SK-N-SH (cell line): Measurements from ENCODE around the gene OTOS.

Experiments
- CTCF ChIP-seq: fragments of 200-600 bp; sonication (generic); IDR thresholded peaks from 2 replicates; pipeline ENCODE4 v1.6.1; 2017; ENCODE audit warnings: antibody characterized with exemption, mild to moderate bottlenecking, moderate library complexity
- MEF2A ChIP-seq: IDR thresholded peaks from 2 replicates; pipeline ENCODE4 v1.4.0; 2012; ENCODE audit warnings: low read depth, borderline replicate concordance
- POLR2AphosphoS5 ChIP-seq: IDR thresholded peaks from 2 replicates; pipeline ENCODE4 v1.6.1; 2012; ENCODE audit warnings: low read depth, low read length

- TF ChIP-seq CTCF: no peak
- TF ChIP-seq POLR2AphosphoS5: no peak
- no peak for TF ChIP-seq MEF2A
Observed at GRCh38 chr2:240106765-240107476, 33.5 kb downstream of the OTOS start.
